Frontal cortex (tissue), 4 donors: ENCODE data around the gene CSNK1A1. TPM values are rescaled to one million over a fixed set of nuclear protein-coding genes. Genes with fewer than 3 reads are reported as not detected.
A peak's percentile ranks its signal among the peaks of the same experiment; 100 is the strongest.
"Not testable (repeated sequence)": the region's sequence is repeated elsewhere in the genome, so short reads cannot be mapped to it uniquely, and the experiment has no call there.

Source experiments
- DNase-seq, 2 donors: peaks; one replicate each; pipeline ENCODE4 v3.0.0; 2012; ENCODE audit warnings: low spot score in 2 of 2
- FAIRE-seq: peaks from 2 replicates; lab custom pipeline; 2012; peaks lifted over from hg19 to GRCh38; lab: Jason Lieb, UNC
- total RNA-seq: library from RNA; depleted of rRNA; stranded (reverse); fragments of >200 nt; gene quantifications from one replicate; pipeline ENCODE4 v1.2.3, GENCODE V29; 2014
- donor health status: control.
- donor health status: control.
- donor health status: control.

CSNK1A1 gene
- total RNA-seq, 1 donor from 2014 or later: 353 TPM

DNA sequence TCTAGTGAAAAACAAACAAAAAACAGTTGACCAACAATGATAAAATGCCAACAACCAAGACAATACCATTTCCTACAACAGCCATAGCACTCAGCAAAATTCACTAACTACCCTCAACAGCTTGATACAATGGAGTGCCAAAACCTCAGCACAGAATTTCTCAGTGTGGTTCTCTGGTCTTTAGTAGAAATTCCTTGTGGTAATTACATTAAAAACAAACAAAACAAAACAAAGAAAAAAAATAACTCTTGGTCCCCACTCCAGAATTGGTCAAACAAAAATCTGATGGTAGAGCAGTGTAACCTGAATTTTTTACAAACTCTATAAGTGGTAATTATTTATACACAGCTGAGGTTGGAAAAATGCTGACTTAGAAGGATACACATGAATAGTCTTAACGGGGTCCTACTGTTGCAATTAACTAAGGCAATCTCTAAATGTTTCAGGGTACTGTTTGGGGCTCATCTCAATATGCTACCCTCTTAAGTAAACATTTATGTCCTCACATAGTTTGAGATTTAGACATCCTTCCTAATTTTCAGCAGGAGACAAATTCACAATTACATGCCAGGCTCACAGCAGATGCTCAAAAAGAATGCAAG, 13.8 kb downstream of the CSNK1A1 start:
- DNase-seq (no peak), FAIRE-seq (no peak)

DNA sequence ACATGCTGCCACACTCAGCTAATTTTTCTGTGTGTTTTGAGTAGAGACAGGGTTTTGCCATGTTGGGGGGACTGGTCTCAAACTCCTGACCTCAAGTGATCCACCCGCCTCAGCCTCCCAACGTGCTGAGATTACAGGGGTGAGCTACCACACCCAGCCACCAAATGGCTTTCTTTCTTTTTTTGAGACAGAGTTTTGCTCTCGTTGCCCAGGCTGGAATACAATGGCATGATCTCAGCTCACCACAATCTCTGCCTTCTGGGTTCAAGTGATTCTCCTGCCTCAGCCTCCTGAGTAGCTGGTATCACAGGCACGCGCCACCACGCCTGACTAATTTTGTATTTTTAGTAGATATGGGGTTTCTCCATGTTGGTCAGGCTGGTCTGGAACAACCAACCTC, 15.5 kb downstream of the CSNK1A1 start:
- not testable (repeated sequence) for FAIRE-seq, DNase-seq

DNA sequence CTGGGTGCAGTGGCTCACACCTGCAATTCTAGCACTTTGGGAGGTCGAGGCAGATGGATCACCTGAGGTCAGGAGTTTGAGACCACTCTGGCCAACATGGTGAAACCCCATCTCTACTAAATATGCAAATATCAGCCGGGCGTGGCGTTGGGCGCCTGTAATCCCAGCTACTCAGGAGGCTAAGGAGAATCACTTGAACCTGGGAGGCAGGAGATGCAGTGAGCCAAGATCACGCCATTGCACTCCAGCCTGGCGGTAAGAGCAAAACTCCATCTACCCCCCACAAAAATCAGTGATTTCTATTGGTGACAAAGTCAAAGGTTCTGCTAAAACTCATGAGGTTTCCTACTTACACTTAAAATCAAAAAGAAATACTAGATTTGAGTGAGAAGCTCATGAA, 18.8 kb downstream of the CSNK1A1 start:
- FAIRE-seq (no peak), DNase-seq (no peak)

DNA sequence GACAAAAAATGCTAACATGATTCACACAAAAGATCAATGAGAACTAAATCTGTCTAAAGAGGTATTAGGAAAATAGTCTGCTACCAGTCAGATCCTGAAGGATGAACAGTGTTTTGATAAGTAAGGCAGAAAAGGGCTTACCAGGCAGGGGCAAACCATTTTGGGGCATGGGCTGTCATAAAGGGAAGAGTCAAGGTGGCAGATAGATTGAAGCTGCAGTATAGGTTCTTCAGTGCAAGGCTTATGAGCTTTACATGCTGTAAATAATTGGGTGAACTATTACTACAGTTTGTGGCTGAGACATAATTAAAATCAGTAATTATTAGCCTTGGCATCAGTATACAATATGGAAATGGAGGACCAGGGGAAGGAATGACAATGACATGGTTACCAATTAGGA, 21.8 kb downstream of the CSNK1A1 start:
- FAIRE-seq (no peak), DNase-seq (no peak)

DNA sequence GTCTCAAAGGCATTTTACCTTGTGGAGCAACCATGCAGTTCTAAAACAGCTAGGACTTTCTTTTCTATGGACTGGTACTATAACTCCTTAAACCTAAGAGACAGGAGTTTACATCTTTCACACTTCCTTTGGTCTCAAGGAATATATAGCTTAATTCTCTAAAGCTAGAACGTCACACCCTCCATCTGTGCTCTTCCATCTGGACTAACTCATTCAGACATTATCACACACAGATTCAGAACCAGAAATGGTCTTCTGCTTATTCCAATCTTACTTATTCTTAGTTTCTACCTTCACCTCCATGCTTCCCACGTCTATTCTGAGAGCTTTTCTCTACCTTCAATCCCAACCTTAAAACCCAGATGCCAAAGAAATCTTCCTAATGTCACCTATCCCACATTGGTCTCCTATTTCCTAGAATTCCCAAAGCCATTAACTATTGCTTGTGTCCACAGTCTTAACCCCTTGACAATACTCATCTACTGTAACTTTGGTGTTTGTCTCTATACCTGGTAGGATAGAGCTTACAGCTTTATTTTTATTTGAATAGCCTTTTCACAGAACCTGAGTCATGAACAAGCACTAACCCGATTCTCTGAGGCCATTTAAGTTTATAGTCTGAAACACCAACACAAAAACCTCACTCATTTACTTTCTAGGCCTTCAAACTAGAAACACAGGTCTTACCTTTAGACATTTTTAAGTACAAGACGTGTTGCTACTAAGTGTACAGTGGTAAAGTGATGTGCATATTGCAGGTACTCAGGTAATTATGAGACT, 22.8 kb downstream of the CSNK1A1 start:
- no peak for FAIRE-seq
- DNase-seq: no peak

DNA sequence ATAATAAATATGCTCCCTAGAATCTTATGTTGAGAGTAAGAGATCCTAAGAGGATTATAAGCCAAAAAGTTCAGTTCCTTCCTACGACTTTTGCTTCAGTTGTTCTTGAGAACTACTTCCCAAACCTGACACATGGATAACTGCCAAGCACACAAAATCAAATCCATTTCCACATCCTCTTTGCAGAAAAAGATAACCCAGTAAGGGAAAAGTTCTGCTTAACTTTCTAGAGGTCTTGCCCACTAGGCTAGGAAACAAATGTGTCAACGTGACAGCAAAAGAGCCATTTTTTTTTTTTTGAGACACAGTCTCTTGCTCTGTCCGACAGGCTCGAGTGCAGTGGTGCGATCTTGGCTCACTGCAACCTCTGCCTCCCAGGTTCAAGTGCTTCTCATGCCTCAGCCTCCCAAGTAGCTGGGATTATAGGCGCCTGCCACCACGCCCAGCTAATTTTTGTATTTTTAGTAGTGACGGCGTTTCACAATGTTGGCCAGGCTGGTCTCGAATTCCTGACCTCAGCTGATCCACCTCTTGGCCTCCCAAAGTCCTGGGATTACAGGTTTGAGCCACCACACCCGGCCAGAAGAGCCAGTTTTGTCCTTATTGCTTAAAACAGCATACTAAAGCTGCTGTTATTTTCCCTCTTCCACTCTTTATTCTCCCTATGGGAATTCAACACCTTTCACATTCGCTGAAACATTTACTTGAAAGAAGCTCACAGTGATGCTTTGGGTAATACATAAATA, 24.2 kb downstream of the CSNK1A1 start:
- FAIRE-seq (no peak), DNase-seq (no peak)

DNA sequence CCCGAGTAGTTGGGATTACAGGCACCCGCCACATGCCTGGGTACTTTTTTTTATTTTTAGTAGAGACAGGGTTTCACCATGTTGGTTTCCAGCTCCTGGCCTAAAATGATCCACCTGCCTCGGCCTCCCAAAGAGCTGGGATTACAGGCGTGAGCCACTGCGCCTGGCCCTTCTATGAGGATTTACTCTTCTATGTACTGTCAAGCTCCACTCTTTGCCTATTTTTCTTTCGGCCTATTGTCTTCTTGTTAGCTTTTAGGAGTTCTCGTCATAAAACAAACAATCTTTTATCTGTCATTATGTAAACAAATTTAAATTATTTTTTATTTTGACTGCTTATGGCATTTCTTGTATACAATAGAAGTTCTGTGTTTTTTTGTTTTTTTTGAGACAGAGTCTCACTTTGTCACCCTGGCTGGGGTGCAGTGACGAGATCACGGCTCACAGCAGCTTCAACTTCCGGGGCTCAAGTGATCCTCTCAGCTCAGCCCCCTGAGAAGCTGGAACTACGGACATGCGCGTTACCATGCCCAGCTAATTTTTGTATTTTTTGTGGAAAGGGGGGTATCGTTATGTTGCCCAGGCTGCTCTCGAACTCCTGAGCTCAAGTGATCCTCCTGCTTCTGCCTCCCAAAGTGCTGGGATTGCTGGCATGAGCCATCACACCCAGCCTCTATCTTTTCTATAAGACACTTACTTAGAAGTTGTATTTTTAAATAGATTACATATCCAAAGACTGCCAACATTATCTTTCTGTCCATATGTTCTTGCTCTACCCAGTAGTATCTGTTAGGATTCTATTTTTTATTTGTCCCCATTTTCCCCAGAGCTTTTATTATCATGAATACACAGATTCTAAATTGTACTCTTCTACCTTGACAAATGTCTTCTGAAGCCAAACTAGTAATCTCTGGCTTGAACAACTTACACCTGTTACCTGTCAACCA, 29.2 kb downstream of the CSNK1A1 start:
- DNase-seq (no peak), FAIRE-seq (no peak)

DNA sequence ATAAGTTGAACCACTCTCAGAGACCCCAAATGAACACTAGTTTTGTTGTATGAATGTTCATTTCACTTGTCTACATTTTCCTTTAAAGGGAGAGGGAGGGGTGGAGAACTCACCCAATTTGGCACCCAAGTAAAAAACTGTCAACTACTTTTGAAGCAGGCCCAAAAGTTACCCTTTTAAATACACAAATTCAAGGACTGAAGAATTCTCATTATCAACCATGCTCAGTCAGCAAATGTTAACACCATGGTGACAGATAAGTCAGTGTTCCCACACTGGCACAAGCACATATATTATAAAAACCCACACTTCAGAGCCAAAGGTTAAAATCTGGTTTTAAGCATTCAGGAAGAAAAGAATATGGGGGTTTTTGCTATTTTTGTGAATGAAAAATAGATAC, 31.6 kb downstream of the CSNK1A1 start:
- no peak for DNase-seq
- no peak for FAIRE-seq

DNA sequence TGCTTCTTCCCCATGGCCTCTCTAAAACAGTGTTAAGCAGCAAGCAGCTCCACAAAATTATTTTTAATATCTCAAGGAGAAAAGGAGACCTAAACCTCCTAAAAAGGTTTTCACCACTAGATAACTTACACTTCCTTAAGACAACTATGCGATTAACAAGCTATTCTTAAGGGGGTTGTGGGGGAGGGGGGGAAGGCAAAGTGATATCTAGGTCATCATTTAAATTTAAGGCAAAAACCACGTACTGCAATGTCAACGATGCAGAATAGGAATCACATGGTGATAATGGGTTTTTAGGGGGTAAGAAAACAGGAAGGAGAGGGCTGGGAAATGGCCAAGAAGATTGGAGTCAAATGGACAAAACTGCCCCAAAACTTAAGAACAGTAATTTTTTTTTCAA, 32.6 kb downstream of the CSNK1A1 start:
- FAIRE-seq: no peak
- DNase-seq: no peak

DNA sequence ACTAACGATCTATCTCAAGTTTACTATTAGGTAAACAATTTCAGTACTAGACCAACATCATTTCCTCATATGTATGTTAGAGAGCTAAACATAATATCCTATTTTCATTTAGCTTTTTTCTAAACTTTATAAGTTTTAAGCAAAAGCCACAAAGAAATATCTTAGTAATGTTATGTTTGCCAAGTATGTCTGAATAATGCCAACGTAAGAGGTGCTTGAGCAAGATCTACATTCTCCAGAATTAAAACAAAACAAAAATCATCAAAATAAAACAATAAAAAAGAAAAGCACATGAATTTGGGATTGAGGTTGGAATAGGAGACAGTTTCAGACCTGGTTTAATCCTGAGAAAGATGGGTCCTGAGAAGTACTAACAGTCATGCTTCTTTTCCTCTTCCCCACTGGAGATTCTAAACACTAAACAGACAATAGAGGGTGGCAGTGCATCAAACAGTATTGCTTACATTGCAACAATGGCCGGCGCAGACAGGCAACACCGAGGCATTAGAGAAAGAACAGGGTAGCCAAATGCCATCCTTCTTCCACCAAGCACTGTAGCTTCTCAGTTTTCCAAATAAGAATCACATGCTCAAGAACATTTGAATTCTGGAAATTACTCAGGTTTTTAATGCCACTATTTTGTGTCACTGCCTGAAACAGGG, 33.6 kb downstream of the CSNK1A1 start:
- DNase-seq (peak in 1 of 2 donors; percentile 2), FAIRE-seq (no peak)

DNA sequence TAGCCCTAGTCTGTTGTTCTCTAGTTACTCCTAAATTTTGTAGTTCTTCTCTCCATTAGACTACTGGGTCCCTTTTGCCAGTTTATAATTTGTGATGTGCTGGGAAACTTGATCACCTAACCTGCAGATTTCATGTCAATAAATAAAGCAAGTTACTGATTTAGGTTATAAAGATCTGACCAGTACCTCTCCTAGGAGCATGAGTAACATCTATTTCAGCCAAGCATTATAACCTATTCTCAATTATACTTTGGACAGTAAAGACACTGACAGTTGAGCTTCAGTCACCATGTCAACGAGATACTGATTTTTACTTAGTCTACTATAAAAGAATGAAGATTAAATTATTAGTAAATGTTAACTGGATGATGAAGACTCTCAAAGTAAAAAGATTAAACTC, 36.7 kb downstream of the CSNK1A1 start:
- DNase-seq (no peak), FAIRE-seq (no peak)

DNA sequence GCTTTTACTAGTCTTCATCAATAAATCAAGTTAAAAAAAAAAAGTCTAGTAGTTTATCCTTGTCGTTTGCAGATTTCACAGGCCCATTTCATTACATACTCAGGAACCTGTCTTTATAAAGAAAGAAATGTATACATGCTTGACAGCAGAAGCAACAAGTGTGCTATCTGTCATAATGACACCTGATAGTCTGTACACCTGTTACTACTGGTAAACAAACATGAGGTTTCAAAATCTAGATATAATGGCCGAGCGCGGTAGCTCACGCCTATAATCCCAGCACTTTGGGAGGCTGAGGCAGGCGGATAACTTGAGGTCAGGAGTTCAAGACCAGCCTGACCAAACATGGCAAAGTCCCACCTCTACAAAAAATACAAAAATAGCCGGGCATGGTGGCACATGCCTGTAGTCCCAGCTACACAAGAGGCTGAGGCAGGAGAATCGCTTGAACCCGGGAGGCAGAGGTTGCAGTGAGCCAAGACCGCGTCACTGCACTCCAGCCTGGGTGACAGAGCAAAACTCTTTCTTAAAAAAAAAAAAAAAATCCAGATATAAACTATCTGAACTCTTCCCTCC, 37.8 kb downstream of the CSNK1A1 start:
- DNase-seq, FAIRE-seq: not testable (repeated sequence)

DNA sequence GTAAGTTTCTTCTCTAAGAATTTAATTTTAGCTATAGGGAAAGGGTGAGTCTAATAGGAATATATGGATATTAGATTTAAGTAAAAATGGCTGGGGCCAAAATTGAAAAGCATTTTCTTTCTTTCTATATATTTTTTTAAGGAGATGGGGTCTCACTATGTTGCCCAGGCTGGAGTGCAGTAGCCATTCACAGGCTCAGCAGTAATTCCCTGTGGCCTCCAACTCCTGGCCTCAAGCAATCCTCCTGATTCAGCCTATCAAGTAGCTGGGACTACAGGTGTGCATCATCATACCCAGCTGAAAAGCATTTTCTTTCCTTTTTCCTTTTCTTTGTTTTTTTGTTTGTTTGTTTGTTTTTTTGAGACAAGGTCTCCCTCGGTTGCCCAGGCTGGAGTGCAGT, 41.1 kb downstream of the CSNK1A1 start:
- no peak for DNase-seq
- FAIRE-seq: no peak

DNA sequence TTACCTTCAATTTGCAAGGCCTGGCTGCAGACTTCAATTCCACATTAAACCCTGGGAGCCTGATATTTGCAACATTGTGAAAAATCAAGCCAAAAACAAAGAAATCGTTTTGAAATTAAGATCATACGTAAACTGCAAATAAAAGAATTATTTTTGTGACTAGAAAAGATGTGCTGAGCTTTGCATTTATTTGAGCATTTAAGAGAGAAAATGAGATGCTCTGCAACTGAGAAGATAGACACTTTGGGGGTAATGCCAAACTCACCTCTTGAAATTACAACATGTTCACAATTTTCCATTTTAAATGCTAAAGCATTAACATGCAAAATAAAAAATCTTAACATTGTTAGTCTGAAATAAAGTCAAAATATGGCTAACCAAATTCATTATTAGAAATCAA, 46.6 kb downstream of the CSNK1A1 start:
- FAIRE-seq: no peak
- DNase-seq: no peak

DNA sequence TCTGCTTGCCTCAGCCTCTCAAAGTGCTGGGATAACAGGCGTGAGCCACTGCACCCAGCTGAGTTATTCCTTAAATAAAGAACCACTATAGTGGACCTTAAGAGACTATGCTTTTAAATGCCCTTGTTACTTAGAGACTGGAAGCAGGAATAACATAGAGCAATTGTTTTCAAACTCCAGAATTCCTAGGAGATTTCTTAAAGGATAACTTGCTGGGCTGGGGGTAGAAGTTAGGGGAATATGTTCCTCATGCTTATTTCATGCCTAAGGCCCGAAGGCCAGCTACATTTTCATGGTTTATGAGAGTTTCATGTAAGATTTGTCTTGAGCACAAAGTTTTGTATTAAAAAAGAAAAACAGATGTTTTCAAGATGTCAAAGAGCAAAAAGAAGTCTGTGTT, 48.2 kb downstream of the CSNK1A1 start:
- no peak for FAIRE-seq
- DNase-seq: no peak

DNA sequence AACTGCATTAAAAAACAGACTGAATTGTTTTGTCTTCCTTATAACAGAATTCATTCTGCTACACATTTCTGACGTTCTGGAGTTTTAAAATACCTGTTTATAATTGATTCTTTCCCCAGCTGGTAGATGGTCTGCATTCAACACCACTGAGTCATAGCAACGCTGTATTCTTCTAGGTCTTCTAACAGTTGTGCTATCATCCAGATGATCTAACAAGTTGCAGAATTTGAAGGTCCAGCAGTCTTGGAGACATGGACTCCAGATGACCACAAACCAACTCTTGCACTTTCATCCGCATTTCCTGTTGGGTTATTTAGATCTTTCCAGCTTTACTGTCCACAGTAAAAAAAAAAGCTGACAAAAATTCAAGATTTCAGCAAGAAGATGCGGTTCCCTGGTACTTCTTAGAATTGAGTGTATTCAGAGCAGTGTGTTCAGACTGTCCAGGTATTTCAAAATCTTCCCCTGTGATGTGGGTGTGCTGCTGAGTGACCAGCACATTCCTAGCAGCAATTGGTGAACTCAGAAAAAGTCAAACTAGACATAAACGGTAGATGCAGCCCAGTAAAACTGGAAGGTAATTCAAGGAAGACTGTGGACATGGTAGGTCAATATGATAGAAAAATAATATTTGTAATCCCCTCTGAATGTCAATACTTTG, 50.2 kb downstream of the CSNK1A1 start:
- DNase-seq: no peak

DNA sequence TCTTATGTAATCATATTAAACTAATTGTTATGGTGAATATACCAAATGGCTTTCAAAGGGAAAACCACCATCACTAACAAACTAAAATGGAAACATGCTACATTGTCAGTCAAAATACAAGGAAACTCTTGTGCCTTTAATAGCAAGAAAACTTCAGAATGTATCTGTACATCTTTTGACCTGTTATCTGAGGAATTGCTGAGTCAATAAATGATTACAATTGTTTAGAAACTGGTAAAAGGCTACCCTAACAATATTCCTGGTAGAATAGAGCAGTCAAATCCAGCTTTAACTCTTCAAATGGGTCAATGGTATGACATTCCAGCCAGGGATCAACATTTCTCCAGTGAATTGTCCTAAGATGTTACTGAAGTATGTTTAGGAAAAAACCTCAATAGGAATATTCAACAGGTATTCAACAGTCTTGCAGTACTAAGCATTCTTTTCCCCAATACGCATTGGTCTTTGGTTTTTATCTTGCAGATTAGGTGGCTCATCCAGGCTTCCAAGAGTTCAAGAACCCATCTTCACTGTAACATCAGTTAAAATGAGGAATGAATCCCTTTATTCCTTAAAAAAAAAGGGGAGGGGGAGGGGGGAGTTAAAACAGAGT, 52.4 kb downstream of the CSNK1A1 start:
- DNase-seq (no peak), FAIRE-seq (no peak)

More for the DNA sequence above, 50.2 kb downstream of the CSNK1A1 start:
- FAIRE-seq: no peak

DNA sequence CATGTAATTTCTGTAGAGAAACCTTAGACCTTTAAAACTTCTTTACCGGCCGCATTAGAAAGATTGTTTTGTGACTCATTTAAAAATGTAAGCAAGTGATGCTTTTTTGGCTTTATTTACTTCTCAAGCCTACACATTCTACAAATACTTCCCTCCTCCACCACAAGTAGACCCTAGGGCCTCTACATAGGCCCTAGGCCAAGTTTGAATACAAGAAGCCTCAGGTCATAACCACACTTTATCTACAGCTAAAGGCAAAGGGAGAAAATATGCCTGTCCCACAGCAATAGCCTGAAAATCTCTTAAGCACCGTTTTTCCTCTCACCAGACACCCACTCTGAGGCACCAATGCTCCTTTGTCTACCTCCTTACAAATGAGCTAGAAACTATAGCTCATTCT, 53.9 kb downstream of the CSNK1A1 start:
- DNase-seq (no peak), FAIRE-seq (no peak)
